Measurements from ENCODE around the gene KRTAP5-5.
"Not testable (repeated sequence)": the region's sequence is repeated elsewhere in the genome, so short reads cannot be mapped to it uniquely, and the experiment has no call there.

The KRTAP5-5 gene

GRCh38 chr11:1644601-1645356, 15.2 kb downstream of the KRTAP5-5 start:
- peak overlapping the region; percentile 32 for H3K27ac Mint-ChIP-seq
- peaks cover 6% of the 10 kb centered on the region for H3K4me1 Mint-ChIP-seq
- H3K4me3 Mint-ChIP-seq, result no peak overlapping the region
- ATAC-seq (no peak), DNase-seq (ENCODE audit: low spot score in 2 of 2) (no peak)
- no peaks in the 10 kb centered on the region for H3K9me3 Mint-ChIP-seq
- H3K36me3 Mint-ChIP-seq, result no peaks in the 10 kb centered on the region

- Mint-ChIP-seq H3K4me3 (no peak overlapping the region), H3K27ac (no peak overlapping the region), H3K36me3 (no peaks in the 10 kb centered on the region), H3K9me3 (no peaks in the 10 kb centered on the region), H3K4me1 (peaks cover under 1% of the 10 kb centered on the region)
- no peak for ATAC-seq
- no peak for DNase-seq (ENCODE audit: low spot score in 2 of 2)
These were observed 15.8 kb downstream of the KRTAP5-5 start for GRCh38 chr11:1645357-1645821.

GRCh38 chr11:1646540-1646939, 17.0 kb downstream of the KRTAP5-5 start:
- H3K4me3 Mint-ChIP-seq; H3K27ac Mint-ChIP-seq; H3K9me3 Mint-ChIP-seq; H3K4me1 Mint-ChIP-seq; DNase-seq (ENCODE audit: low spot score in 2 of 2); H3K36me3 Mint-ChIP-seq; ATAC-seq: not testable (repeated sequence)

DNA sequence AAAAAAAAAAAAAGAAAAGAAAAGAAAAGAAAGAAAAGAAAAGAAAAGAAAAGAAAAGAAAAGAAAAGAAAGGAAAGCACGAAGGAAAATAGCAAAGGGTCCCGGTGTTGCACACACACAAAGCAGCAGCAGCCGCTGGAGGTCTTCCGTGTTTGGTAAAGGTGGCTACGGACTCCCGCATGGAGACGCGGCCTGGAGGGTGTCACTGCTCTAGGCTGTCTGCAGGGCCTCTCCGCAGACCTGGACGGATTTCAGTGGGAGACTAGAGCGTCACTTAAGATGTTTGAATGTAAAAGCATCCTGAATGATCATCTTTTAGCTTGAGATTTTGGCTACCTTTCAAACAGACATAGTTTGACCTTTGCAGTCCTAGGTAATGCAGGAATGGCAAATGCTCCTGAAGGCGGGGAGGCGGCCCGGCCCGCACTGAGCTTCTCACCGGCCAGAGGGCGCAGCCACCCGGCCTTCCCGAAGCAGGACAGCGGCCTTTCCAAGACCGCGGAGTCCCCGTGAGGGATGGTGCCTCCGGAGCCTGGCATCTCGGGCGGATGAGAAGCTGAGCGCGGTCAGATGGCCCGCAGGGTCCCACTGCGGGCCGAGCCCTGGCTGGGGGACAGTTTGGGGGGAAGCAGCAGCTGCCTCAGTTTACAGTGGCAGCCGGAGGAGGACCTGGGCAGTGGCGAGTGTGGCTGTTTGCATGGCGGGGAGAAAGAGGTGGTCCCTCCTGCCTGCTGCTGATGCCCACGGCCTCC, 18.5 kb downstream of the KRTAP5-5 start:
- Mint-ChIP-seq H3K4me1 (no peaks in the 10 kb centered on the region), H3K36me3 (no peaks in the 10 kb centered on the region), H3K4me3 (no peak overlapping the region), H3K9me3 (no peaks in the 10 kb centered on the region), H3K27ac (no peak overlapping the region)
- DNase-seq (ENCODE audit: low spot score in 2 of 2) (no peak), ATAC-seq (no peak)

DNA sequence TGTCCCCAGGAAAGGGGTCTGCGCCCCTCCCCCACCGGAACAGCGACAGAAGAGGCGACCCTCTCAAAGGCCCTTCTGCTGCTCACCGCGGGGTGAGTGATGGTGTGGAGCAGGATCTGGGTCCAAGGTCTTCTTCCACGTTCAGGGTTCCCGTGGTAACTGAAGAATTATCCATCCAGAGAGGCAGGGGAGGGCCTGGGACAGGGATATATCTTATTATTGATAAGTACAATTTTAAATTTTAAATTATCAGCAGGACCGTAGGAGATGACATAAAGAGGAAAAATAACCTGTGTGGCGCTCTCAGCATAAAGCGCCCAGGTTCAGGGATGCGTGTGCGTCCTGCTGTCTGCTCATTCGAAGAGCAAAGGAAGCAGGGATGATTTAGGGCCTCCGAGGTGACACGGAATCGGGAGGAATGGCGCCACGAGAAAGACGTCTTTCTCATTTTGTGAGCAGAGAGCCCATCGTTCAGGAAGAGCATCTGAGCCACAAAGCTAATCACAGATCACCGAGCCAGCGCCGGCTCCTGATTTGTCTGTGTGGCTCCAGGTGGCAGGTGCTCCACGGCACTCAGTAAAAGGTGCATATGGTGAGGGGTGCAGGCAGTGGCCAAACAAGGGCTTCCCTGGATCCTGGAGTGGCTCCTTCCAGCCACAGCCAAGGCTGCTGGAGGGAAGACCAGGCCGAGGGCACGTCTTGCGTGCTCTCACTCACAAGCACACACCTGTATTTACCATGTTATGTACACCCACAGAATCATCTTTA, 19.3 kb downstream of the KRTAP5-5 start:
- no peaks in the 10 kb centered on the region for H3K4me1 Mint-ChIP-seq
- no peak overlapping the region for H3K27ac Mint-ChIP-seq
- H3K36me3 Mint-ChIP-seq, result no peaks in the 10 kb centered on the region
- no peak for DNase-seq (ENCODE audit: low spot score in 2 of 2)
- no peak for ATAC-seq
- H3K9me3 Mint-ChIP-seq, result no peaks in the 10 kb centered on the region
- no peak overlapping the region for H3K4me3 Mint-ChIP-seq

DNA sequence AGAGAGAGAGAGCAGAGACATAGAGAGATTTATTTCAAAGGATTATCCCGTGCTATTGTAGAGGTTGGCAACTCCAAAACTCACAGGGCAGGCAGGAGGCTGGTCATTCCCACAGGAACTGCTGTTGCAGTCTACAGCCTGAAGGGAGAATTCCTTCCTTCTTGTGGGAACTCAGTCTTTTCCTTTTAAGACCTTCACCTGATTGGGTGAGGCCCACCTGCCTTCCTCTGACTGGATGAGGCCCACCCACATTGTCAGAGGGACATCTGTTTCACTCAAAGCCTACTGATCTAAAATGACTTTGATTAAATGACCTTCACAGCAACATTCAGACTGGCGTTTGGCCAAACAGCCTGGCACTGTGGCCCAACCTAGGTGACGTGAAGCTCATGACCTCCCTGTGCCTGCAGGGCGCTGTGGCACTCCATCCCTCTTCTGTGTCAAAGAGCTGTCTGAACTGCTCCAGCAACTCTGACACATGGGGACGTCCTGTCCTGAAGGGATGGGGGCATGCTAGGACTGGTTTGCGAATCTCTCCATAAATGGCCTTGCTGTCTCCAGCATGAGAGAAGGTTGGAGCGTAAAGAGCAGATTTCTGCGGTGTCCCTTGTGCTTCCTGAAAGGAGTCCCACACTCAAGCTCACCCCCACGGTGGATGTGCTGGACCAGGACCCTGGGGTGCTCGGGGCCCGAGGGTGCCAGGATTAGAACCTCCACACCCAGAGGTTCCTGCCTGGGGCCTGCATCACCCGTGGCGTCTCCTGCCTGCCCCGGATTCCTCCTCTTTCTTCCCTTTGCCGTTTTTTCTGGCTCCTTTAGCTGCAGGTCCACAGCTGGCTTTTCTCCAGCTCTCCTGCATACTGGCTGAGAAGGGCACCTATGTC, 20.7 kb downstream of the KRTAP5-5 start:
- DNase-seq (ENCODE audit: low spot score in 2 of 2), result no peak
- Mint-ChIP-seq H3K9me3 (no peaks in the 10 kb centered on the region), H3K4me1 (no peaks in the 10 kb centered on the region), H3K27ac (no peak overlapping the region), H3K36me3 (no peaks in the 10 kb centered on the region), H3K4me3 (no peak overlapping the region)
- ATAC-seq, result no peak

DNA sequence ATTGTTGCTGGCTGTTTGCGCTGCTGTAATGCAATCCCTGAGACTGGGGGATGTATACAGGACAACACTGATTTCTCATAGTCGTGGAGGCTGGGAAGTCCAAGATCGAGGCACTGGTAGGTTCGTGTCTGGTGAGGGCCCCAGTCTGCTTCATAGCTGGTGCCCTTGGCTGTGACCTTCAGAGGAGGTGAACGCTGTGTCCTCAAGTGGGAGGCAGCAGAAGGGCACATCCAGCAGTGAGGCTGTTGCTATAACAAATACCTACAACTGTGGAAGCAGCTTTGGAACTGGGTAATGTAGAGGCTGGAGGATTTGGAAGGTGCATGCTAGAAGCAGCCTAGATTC, 21.3 kb downstream of the KRTAP5-5 start:
- Mint-ChIP-seq H3K9me3 (no peaks in the 10 kb centered on the region), H3K36me3 (no peaks in the 10 kb centered on the region), H3K4me3 (no peak overlapping the region), H3K4me1 (no peaks in the 10 kb centered on the region), H3K27ac (no peak overlapping the region)
- DNase-seq (ENCODE audit: low spot score in 2 of 2), result no peak
- no peak for ATAC-seq

GRCh38 chr11:1651411-1651980, 21.9 kb downstream of the KRTAP5-5 start:
- Mint-ChIP-seq H3K4me3 (no peak overlapping the region), H3K4me1 (no peaks in the 10 kb centered on the region), H3K27ac (no peak overlapping the region), H3K9me3 (no peaks in the 10 kb centered on the region), H3K36me3 (no peaks in the 10 kb centered on the region)
- ATAC-seq, result no peak
- DNase-seq (ENCODE audit: low spot score in 2 of 2), result no peak

DNA sequence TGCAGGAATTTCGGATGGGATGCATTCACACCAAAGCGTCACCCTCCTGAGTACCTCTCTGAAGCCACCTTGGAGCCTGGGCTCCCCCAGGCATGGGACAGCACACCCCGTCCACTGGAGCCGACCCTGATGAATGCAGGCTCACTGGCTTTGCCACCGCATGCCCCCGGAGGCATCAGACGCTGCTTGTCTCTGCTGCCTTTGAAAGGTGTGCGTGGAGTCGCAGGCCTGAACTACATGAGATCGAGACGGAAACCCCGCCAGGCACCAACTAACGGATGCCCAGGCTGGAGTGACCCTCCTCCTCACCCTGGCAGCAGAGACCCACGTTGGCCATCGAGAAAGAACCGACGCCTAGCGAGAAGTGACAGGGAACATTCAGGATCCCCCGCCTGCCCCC, 22.5 kb downstream of the KRTAP5-5 start:
- Mint-ChIP-seq H3K9me3 (no peaks in the 10 kb centered on the region), H3K4me1 (no peaks in the 10 kb centered on the region), H3K4me3 (no peak overlapping the region), H3K36me3 (no peaks in the 10 kb centered on the region), H3K27ac (no peak overlapping the region)
- DNase-seq (ENCODE audit: low spot score in 2 of 2) (no peak), ATAC-seq (no peak)

- ATAC-seq, result no peak
- Mint-ChIP-seq H3K36me3 (no peaks in the 10 kb centered on the region), H3K4me3 (no peak overlapping the region), H3K27ac (no peak overlapping the region), H3K9me3 (no peaks in the 10 kb centered on the region), H3K4me1 (no peaks in the 10 kb centered on the region)
- no peak for DNase-seq (ENCODE audit: low spot score in 2 of 2)
These were observed 22.8 kb downstream of the KRTAP5-5 start for GRCh38 chr11:1652442-1652770.

DNA sequence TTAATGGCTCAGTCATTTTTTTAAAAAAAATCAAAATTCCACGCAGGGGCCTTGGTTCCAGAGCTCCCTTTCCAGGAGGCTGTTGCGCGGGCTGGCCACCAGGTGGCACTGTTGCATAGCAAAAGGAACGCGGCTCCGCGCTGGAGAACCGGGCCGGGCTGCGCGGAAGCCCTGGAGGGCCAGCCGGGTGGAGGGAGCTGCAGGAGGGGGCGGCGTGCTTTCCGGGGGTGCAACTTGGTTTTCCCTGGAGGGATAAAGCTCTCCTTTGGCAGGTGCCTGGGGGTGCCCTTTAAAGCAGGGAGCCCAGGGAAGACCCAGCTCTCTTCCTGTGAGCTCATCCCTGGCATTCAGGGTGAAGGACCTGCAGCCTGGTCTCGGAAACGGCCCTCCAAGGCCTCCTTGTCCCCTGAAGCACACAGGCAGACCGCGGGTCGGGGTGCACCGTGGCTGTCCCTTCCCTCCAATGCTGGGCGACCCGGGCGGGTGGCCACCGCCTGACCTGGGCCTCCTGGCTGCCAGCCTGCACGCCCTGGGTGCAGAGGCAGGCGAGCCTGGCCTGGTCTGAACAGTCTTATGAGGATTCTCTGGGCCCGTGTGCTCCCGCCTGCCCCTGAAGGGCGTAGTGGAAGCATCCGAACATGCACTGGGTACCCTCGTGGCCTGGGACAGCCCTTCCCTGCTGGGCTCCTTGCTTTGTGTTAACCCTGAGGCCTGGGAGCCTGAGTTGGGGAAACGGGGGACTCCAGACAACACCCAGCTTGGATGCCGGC, 23.4 kb downstream of the KRTAP5-5 start:
- ATAC-seq (peak; percentile 71), DNase-seq (ENCODE audit: low spot score in 2 of 2) (peak; percentile 83 to 86)
- Mint-ChIP-seq H3K27ac (no peak overlapping the region), H3K4me1 (no peaks in the 10 kb centered on the region), H3K4me3 (no peak overlapping the region), H3K36me3 (no peaks in the 10 kb centered on the region), H3K9me3 (no peaks in the 10 kb centered on the region)

DNA sequence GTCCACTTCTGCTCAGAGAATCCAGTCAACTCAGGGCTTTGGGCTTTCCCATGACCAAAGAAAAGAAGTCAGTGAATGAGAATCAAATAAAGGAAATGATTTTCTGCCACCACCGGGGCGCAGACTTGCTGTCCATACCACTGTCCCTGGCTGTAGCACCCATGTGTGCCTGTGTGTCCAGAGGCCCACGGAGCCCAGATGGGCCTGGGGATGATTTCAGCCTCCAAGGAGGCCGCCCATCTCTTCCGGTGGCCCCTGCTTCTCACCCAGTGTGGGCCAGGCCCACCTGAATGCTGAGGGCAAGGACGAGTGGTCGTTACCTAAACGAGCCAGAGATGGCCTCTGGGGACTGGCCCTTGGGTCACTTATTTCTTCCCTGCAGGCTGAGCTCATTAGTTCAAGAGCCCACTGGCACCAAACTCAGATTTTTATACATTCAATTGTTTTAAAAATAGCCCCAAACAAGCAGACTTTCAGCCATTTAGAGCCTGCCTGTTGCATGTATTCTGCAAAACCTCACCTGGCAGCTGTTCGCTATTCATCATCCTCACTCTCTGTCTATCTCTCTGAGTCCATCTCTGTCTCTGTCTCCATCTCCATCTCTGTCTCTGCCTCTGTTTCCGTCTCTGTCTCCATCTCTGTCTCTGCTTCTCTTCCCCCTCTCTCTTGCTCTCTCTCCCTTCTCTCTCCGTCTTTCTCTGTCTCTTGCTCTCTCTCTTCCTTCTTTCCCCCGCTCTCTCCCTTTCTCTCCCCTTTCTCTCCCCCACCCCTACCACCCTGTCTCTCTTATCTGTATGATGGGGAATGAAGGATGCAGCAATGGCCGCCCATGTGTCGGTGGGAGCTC, 24.2 kb downstream of the KRTAP5-5 start:
- H3K27ac Mint-ChIP-seq, result no peak overlapping the region
- no peaks in the 10 kb centered on the region for H3K4me1 Mint-ChIP-seq
- no peaks in the 10 kb centered on the region for H3K9me3 Mint-ChIP-seq
- DNase-seq (ENCODE audit: low spot score in 2 of 2) (no peak), ATAC-seq (no peak)
- no peaks in the 10 kb centered on the region for H3K36me3 Mint-ChIP-seq
- no peak overlapping the region for H3K4me3 Mint-ChIP-seq

DNA sequence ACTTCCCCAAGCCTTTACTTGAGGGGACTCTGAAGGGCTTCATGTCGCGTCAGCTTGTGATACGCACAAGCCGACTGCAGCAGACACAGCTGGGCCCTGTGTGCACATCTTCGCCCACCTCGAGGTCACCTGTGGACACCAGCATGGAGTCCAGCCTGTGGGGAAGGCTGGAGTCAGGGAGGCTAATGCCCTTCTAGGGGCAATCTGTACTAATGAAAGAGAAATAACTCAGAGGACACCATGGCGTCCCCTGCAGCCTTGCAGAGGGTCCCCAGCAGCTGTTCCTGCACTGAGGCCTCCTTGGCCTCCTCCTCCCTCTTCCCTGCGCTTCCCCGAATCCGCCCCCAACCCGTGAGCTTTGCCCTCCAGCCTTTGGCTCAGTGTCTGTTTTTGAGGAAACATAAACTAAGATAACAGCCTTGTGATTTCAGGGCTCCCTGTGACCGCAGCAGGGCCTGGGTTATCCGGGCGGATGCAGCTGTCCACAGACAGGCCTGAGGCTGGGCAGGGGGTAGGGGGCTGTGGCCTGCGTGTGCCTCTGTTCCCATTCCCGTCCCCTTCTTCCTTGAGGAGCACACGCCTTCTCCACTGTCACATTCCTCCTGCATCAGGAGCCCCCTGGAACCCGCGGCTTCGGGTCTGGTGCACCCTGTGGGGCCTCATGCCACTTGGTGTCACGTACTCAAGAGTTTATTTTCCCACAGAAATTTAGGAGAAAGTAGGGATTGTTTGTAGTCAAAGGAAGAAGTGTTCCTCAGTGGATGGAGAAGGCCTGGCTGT, 25.0 kb downstream of the KRTAP5-5 start:
- Mint-ChIP-seq H3K4me1 (no peaks in the 10 kb centered on the region), H3K36me3 (no peaks in the 10 kb centered on the region), H3K4me3 (no peak overlapping the region), H3K9me3 (no peaks in the 10 kb centered on the region), H3K27ac (no peak overlapping the region)
- DNase-seq (ENCODE audit: low spot score in 2 of 2) (no peak), ATAC-seq (no peak)
